HEK293 (cell line): Measurements from ENCODE around the gene GLRX2.

Experiments
- GLI2 ChIP-seq: fragments of 450-650 bp; formaldehyde crosslinking; IDR thresholded peaks from 2 replicates; pipeline ENCODE4; 2017; ENCODE audit warnings: missing biosample characterization, missing genetic modification characterization, low read depth, borderline replicate concordance
- GLIS2 ChIP-seq: fragments of 450-650 bp; formaldehyde crosslinking; IDR thresholded peaks from 2 replicates; pipeline ENCODE4 v1.5.1; 2016; ENCODE audit warnings: missing biosample characterization, missing genetic modification characterization
- HIC1 ChIP-seq: fragments of 450-650 bp; formaldehyde crosslinking; IDR thresholded peaks from 2 replicates; pipeline ENCODE4 v1.5.1; 2016; ENCODE audit warnings: missing biosample characterization, missing genetic modification characterization
- KLF7 ChIP-seq: fragments of 450-650 bp; formaldehyde crosslinking; IDR thresholded peaks from 2 replicates; pipeline ENCODE4 v1.5.1; 2016; ENCODE audit warnings: missing biosample characterization, missing genetic modification characterization, borderline replicate concordance
- PRDM10 ChIP-seq: fragments of 450-650 bp; formaldehyde crosslinking; IDR thresholded peaks from 2 replicates; pipeline ENCODE4 v1.5.1; 2016; ENCODE audit warnings: missing biosample characterization, missing genetic modification characterization
- PRDM6 ChIP-seq: fragments of 450-650 bp; formaldehyde crosslinking; IDR thresholded peaks from 2 replicates; pipeline ENCODE4 v1.5.1; 2017; ENCODE audit warnings: missing biosample characterization, missing genetic modification characterization
- REPIN1 ChIP-seq: fragments of 450-650 bp; formaldehyde crosslinking; IDR thresholded peaks from 2 replicates; pipeline ENCODE4 v1.5.1; 2017; ENCODE audit warnings: missing biosample characterization, missing genetic modification characterization, low read depth
- WT1 ChIP-seq: fragments of 450-650 bp; formaldehyde crosslinking; IDR thresholded peaks from 2 replicates; pipeline ENCODE4 v1.5.1; 2016; ENCODE audit warnings: missing biosample characterization, missing genetic modification characterization
- ZBTB17 ChIP-seq: fragments of 450-650 bp; formaldehyde crosslinking; IDR thresholded peaks from 2 replicates; pipeline ENCODE4 v1.5.1; 2016; ENCODE audit warnings: missing biosample characterization, missing genetic modification characterization
- ZBTB21 ChIP-seq: fragments of 450-650 bp; formaldehyde crosslinking; IDR thresholded peaks from 2 replicates; pipeline ENCODE4 v1.5.1; 2017; ENCODE audit warnings: missing biosample characterization, missing genetic modification characterization
- ZBTB6 ChIP-seq: fragments of 450-650 bp; formaldehyde crosslinking; IDR thresholded peaks from 2 replicates; pipeline ENCODE4 v1.5.1; 2017; ENCODE audit warnings: missing biosample characterization, missing genetic modification characterization
- ZBTB8A ChIP-seq: fragments of 450-650 bp; formaldehyde crosslinking; IDR thresholded peaks from 2 replicates; pipeline ENCODE4 v1.5.1; 2016; ENCODE audit warnings: missing biosample characterization, missing genetic modification characterization
- ZFHX2 ChIP-seq: fragments of 450-650 bp; formaldehyde crosslinking; conservative IDR thresholded peaks from 2 replicates; pipeline ENCODE4 v1.5.1; 2016; ENCODE audit warnings: missing biosample characterization, missing genetic modification characterization
- ZFP69B ChIP-seq: fragments of 450-650 bp; formaldehyde crosslinking; IDR thresholded peaks from 2 replicates; pipeline ENCODE4 v1.5.1; 2016; ENCODE audit warnings: missing biosample characterization, missing genetic modification characterization
- ZNF112 ChIP-seq: fragments of 450-650 bp; formaldehyde crosslinking; IDR thresholded peaks from 2 replicates; pipeline ENCODE4 v1.5.0; 2017; ENCODE audit warnings: missing biosample characterization, missing genetic modification characterization
- ZNF18 ChIP-seq: fragments of 450-650 bp; formaldehyde crosslinking; IDR thresholded peaks from 2 replicates; pipeline ENCODE4 v1.5.1; 2016; ENCODE audit warnings: missing biosample characterization, missing genetic modification characterization
- ZNF24 ChIP-seq: fragments of 450-650 bp; formaldehyde crosslinking; IDR thresholded peaks from 2 replicates; pipeline ENCODE4 v1.5.1; 2016; ENCODE audit warnings: missing biosample characterization, missing genetic modification characterization
- ZNF521 ChIP-seq: fragments of 450-650 bp; formaldehyde crosslinking; IDR thresholded peaks from 2 replicates; pipeline ENCODE4 v1.5.1; 2017; ENCODE audit warnings: missing biosample characterization, mild to moderate bottlenecking, missing genetic modification characterization
- ZNF544 ChIP-seq: fragments of 450-650 bp; formaldehyde crosslinking; IDR thresholded peaks from 2 replicates; pipeline ENCODE4 v1.5.0; 2017; ENCODE audit warnings: missing biosample characterization, missing genetic modification characterization
- ZNF560 ChIP-seq: fragments of 450-650 bp; formaldehyde crosslinking; IDR thresholded peaks from 2 replicates; pipeline ENCODE4 v1.5.1; 2017; ENCODE audit warnings: missing biosample characterization, missing genetic modification characterization, borderline replicate concordance
- ZNF610 ChIP-seq: fragments of 450-650 bp; formaldehyde crosslinking; IDR thresholded peaks from 2 replicates; pipeline ENCODE4 v1.5.1; 2016; ENCODE audit warnings: missing biosample characterization, missing genetic modification characterization, borderline replicate concordance
- ZNF654 ChIP-seq: fragments of 450-650 bp; formaldehyde crosslinking; IDR thresholded peaks from 2 replicates; pipeline ENCODE4 v1.5.1; 2016; ENCODE audit warnings: low read depth, missing biosample characterization, missing genetic modification characterization
- TF ChIP-seq, protein P1 (sequence below): fragments of 450-650 bp; formaldehyde crosslinking; IDR thresholded peaks from 2 replicates; pipeline ENCODE4 v1.5.1; 2016; ENCODE audit warnings: missing biosample characterization, missing genetic modification characterization

The GLRX2 gene

GRCh38 chr1:193121616-193122593 is 16.7 kb upstream of the GLRX2 start, which contains the start of gene CDC73 (continued):
- TF ChIP-seq, protein P1, sequence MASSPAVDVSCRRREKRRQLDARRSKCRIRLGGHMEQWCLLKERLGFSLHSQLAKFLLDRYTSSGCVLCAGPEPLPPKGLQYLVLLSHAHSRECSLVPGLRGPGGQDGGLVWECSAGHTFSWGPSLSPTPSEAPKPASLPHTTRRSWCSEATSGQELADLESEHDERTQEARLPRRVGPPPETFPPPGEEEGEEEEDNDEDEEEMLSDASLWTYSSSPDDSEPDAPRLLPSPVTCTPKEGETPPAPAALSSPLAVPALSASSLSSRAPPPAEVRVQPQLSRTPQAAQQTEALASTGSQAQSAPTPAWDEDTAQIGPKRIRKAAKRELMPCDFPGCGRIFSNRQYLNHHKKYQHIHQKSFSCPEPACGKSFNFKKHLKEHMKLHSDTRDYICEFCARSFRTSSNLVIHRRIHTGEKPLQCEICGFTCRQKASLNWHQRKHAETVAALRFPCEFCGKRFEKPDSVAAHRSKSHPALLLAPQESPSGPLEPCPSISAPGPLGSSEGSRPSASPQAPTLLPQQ = peak; percentile 84
- 0 out of 2 replicates have a peak, but pooled peaks have one; percentile 51 for TF ChIP-seq ZBTB6 (tag by site-specific recombination)
- 0 out of 2 replicates have a peak, but pooled peaks have one; percentile 27 for TF ChIP-seq ZBTB21 (tag by site-specific recombination)
- no peak for TF ChIP-seq ZNF112
- peak; percentile 100 for TF ChIP-seq HIC1
- TF ChIP-seq REPIN1 = peak; percentile 91
- peak; percentile 35 for TF ChIP-seq ZNF654 (tag by site-specific recombination)
- TF ChIP-seq ZFHX2 = peak; percentile 92
- TF ChIP-seq ZBTB8A (tag by site-specific recombination) = peak; percentile 100
- TF ChIP-seq PRDM10 (tag by site-specific recombination) = peak; percentile 90
- TF ChIP-seq WT1 (tag by site-specific recombination) = 0 out of 2 replicates have a peak, but pooled peaks have one; percentile 27
- peak; percentile 46; the same call in 1 of the 2 replicates for TF ChIP-seq ZNF18 (tag by site-specific recombination)
- TF ChIP-seq PRDM6 (tag by site-specific recombination) = peak; percentile 32; the same call in 1 of the 2 replicates
- TF ChIP-seq ZNF24 (tag by site-specific recombination) = peak; percentile 75
- TF ChIP-seq ZNF610 = peak; percentile 71; the same call in 1 of the 2 replicates
- peak; percentile 77; the same call in 1 of the 2 replicates for TF ChIP-seq KLF7 (tag by site-specific recombination)
- no peak for TF ChIP-seq ZNF544
- TF ChIP-seq GLIS2 (tag by site-specific recombination) = peak; percentile 88
- TF ChIP-seq ZFP69B (tag by site-specific recombination) = peak; percentile 53; the same call in 1 of the 2 replicates
- TF ChIP-seq GLI2 = no peak
- no peak for TF ChIP-seq ZNF560 (tag by site-specific recombination)
- peak; percentile 91 for TF ChIP-seq ZBTB17
- no peak for TF ChIP-seq ZNF521 (tag by site-specific recombination)
- TF ChIP-seq, all 188 proteins: peak for 90
